ENCODE measurements around the gene HEXIM2. TPM values are rescaled to one million over a fixed set of nuclear protein-coding genes. Genes with fewer than 3 reads are reported as not detected.
"Not testable (repeated sequence)": the region's sequence is repeated elsewhere in the genome, so short reads cannot be mapped to it uniquely, and the experiment has no call there.

HEXIM2 gene
- polyA plus RNA-seq, 1 donor, result 11.3 TPM

GRCh38 chr17:45168991-45169752 is 7.5 kb downstream of the HEXIM2 start:
- no peak for DNase-seq

- no peak for DNase-seq
These were observed 8.7 kb downstream of the HEXIM2 start for GRCh38 chr17:45170280-45170930.

- no peak for DNase-seq
These were observed 9.3 kb downstream of the HEXIM2 start for GRCh38 chr17:45170931-45171337.

GRCh38 chr17:45171338-45172231 is 9.9 kb downstream of the HEXIM2 start:
- peak; percentile 75 for DNase-seq

GRCh38 chr17:45172232-45172540 is 10.5 kb downstream of the HEXIM2 start:
- DNase-seq, result no peak

GRCh38 chr17:45172541-45173286 is 11.0 kb downstream of the HEXIM2 start:
- peak; percentile 78 for DNase-seq

GRCh38 chr17:45175759-45176115 is 14.1 kb downstream of the HEXIM2 start:
- DNase-seq, result no peak

GRCh38 chr17:45177563-45177962 is 15.9 kb downstream of the HEXIM2 start:
- DNase-seq, result no peak

- no peak for DNase-seq
These were observed 22.5 kb downstream of the HEXIM2 start for GRCh38 chr17:45184144-45184543.

GRCh38 chr17:45186801-45187354 is 25.2 kb downstream of the HEXIM2 start:
- no peak for DNase-seq

- DNase-seq, result no peak
These were observed 27.3 kb downstream of the HEXIM2 start for GRCh38 chr17:45189009-45189408.

- DNase-seq, result no peak
These were observed 29.0 kb downstream of the HEXIM2 start for GRCh38 chr17:45190503-45191255.

- no peak for DNase-seq
These were observed 33.7 kb downstream of the HEXIM2 start for GRCh38 chr17:45195424-45195823.

GRCh38 chr17:45197108-45197507 is 35.4 kb downstream of the HEXIM2 start:
- no peak for DNase-seq

- peak; percentile 87 for DNase-seq
These were observed 36.1 kb downstream of the HEXIM2 start for GRCh38 chr17:45197555-45198334.

GRCh38 chr17:45200701-45201100 is 39.0 kb downstream of the HEXIM2 start:
- no peak for DNase-seq

- DNase-seq, result no peak
These were observed 39.8 kb downstream of the HEXIM2 start for GRCh38 chr17:45201457-45201856.

GRCh38 chr17:45201880-45202279 is 40.2 kb downstream of the HEXIM2 start:
- not testable (repeated sequence) for DNase-seq

GRCh38 chr17:45218895-45219661 is 57.4 kb downstream of the HEXIM2 start:
- peak; percentile 83 for DNase-seq

Measured in left kidney (tissue), 2 donors.